ENCODE results near the gene SMAD3.

- TF ChIP-seq CTCF (IDR thresholded peaks at IDR 0.05) (no peak), POLR2AphosphoS5 (IDR thresholded peaks at IDR 0.05) (no peak), EP300 (IDR thresholded peaks at IDR 0.05) (no peak)
Measured at GRCh38 chr15:67119238-67119846, 53.9 kb downstream of the SMAD3 start.

Measured in suprapubic skin (tissue), 4 donors.